HFFc6 (cell line): ENCODE results near the gene F13A1. TPM values are rescaled to one million over a fixed set of nuclear protein-coding genes. Genes with fewer than 3 reads are reported as not detected.

Source experiments
- DNase-seq: peaks from one replicate; pipeline ENCODE4 v3.0.0-alpha.2; 2018
- H3K27ac Mint-ChIP-seq: 2 replicates; pipeline ENCODE4 v1.8.0; 2020; ENCODE audit warnings: mild to moderate bottlenecking, mixed read lengths
- H3K27me3 Mint-ChIP-seq: 2 replicates; pipeline ENCODE4 v1.8.0; 2021; ENCODE audit warnings: mild to moderate bottlenecking, moderate library complexity, mixed read lengths; ENCODE audit not compliant: insufficient read depth
- H3K36me3 Mint-ChIP-seq: 2 replicates; pipeline ENCODE4 v1.8.0; 2021; ENCODE audit warnings: low read depth, mixed read lengths
- H3K4me1 Mint-ChIP-seq: 2 replicates; pipeline ENCODE4 v1.8.0; 2020; ENCODE audit warnings: low read depth, mixed read lengths
- H3K4me3 Mint-ChIP-seq: 2 replicates; pipeline ENCODE4 v1.8.0; 2020; ENCODE audit warnings: mild to moderate bottlenecking, moderate library complexity, mixed read lengths
- H3K9me3 Mint-ChIP-seq: 2 replicates; pipeline ENCODE4 v1.8.0; 2020; ENCODE audit warnings: mild to moderate bottlenecking, mixed read lengths
- CTCF ChIP-seq: fragments of 200-600 bp; sonication (generic); IDR thresholded peaks from 2 replicates; pipeline ENCODE4 v1.5.0; 2021; ENCODE audit warnings: antibody characterized with exemption, mild to moderate bottlenecking
- long read RNA-seq: library from polyadenylated mRNA; unstranded; transcript quantifications from one replicate; pipeline ENCODE4 v2.0.0, GENCODE V29; 2019
- total RNA-seq, 6 experiments: library from RNA; stranded (reverse); fragmentation: NEBNext Ultra II Directional; extraction: Animal tissue kit (Norgen Biotek cat#: 25700); gene quantifications; 2 replicates in 1 of 6; 3 replicates in 5 of 6; pipeline ENCODE4 v1.2.3, GENCODE V29; 2021

F13A1 gene
- total RNA-seq, result under 1 TPM in 1 of 6 experiments, not detected in 5; 0.06 TPM
- long read RNA-seq, result 0 reads

- no peaks in the 10 kb centered on the region for H3K36me3 Mint-ChIP-seq
- no peaks in the 10 kb centered on the region for H3K4me1 Mint-ChIP-seq
- no peak within 1 kb of the TSS for H3K27ac Mint-ChIP-seq
- H3K27me3 Mint-ChIP-seq, result peaks cover 4% of the 10 kb centered on the region
- H3K9me3 Mint-ChIP-seq, result peaks cover 47% of the 10 kb centered on the region
- no peak for TF ChIP-seq CTCF
- DNase-seq, result no peak
- H3K4me3 Mint-ChIP-seq, result no peak within 1 kb of the TSS
These were observed at the start of gene F13A1 for GRCh38 chr6:6319952-6320811. Gene F13A1, minus strand, starts transcription at chr6:6320662. Its CDS starts 1,998 bp downstream, at chr6:6318664.

- Mint-ChIP-seq H3K4me1 (no peaks in the 10 kb centered on the region), H3K36me3 (no peaks in the 10 kb centered on the region), H3K4me3 (no peak overlapping the region), H3K27me3 (no peaks in the 10 kb centered on the region; the same call in 1 of the 2 replicates), H3K9me3 (peaks cover 39% of the 10 kb centered on the region), H3K27ac (no peak overlapping the region)
- no peak for DNase-seq
- TF ChIP-seq CTCF, result no peak
These were observed 48.2 kb upstream of the F13A1 start for GRCh38 chr6:6368684-6369052.

DNA sequence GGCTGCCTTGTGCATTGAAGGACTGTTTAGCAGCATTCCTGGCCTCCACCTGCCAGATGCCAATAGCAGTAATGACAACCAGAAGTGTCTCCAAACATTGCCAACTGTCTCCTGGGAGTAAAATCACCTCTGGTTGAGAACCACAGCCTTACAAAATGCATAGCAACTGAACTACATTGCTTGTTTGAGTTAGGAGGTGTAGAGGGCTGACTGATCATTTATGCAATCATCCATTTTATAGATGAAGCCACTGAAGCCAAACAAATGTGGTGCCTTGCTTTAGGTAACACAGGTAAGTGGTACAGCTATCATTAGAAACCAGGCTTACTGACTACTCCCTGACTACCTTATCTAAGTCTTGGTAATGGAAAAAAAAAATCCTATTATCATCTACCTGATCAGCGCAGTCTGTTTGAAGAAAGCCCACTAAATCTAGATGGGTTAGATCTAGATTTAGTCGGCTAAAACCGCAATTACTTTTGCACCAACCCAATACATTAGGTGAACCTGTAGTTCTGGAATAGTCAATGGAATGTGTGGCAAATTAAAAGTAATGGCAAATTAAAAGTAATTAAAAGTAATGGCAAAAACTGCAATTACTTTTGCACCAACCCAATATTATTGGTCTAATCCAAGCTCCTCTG, 47.7 kb upstream of the F13A1 start:
- Mint-ChIP-seq H3K27ac (no peak overlapping the region), H3K4me3 (no peak overlapping the region), H3K4me1 (no peaks in the 10 kb centered on the region), H3K27me3 (no peaks in the 10 kb centered on the region; the same call in 1 of the 2 replicates), H3K36me3 (no peaks in the 10 kb centered on the region), H3K9me3 (peaks cover 39% of the 10 kb centered on the region)
- no peak for DNase-seq
- TF ChIP-seq CTCF, result no peak

GRCh38 chr6:6366803-6367202, 46.3 kb upstream of the F13A1 start:
- DNase-seq, result no peak
- H3K36me3 Mint-ChIP-seq, result no peaks in the 10 kb centered on the region
- TF ChIP-seq CTCF, result no peak
- H3K27ac Mint-ChIP-seq, result no peak overlapping the region
- H3K9me3 Mint-ChIP-seq, result peaks cover 34% of the 10 kb centered on the region
- H3K4me1 Mint-ChIP-seq, result no peaks in the 10 kb centered on the region
- no peaks in the 10 kb centered on the region; the same call in 1 of the 2 replicates for H3K27me3 Mint-ChIP-seq
- no peak overlapping the region for H3K4me3 Mint-ChIP-seq

GRCh38 chr6:6365242-6365641, 44.8 kb upstream of the F13A1 start:
- DNase-seq, result no peak
- Mint-ChIP-seq H3K27ac (no peak overlapping the region), H3K9me3 (peaks cover 22% of the 10 kb centered on the region), H3K36me3 (no peaks in the 10 kb centered on the region), H3K4me1 (no peaks in the 10 kb centered on the region), H3K27me3 (no peaks in the 10 kb centered on the region), H3K4me3 (no peak overlapping the region)
- no peak for TF ChIP-seq CTCF
